ENCODE measurements around the gene ZNF76. TPM values are rescaled to one million over a fixed set of nuclear protein-coding genes. Genes with fewer than 3 reads are reported as not detected.

Gene ZNF76
- total and polyA plus RNA-seq, 4 donors: 10.6 to 18.4 (median 12.4) TPM

- no peak overlapping the region for H3K27ac ChIP-seq (ENCODE audit: low read depth in 1 of 2, low read length in 2 of 2)
- WGBS: 69% methylated on average over 17 of the region's 17 CpGs
- H3K9me3 ChIP-seq (ENCODE audit: control insufficient read depth in 4 of 4, low read length in 3 of 4): no peaks in the 10 kb centered on the region
Measured at GRCh38 chr6:35243386-35243958, 16.1 kb upstream of the ZNF76 start.

More at GRCh38 chr6:35243386-35243958, 16.1 kb upstream of the ZNF76 start:
- Histone ChIP-seq H3K36me3 (ENCODE audit: control insufficient read depth in 4 of 4, insufficient read depth in 3 of 4, low read depth in 1 of 4, low read length in 3 of 4) (no peaks in the 10 kb centered on the region), H3K9ac (ENCODE audit: low read depth in 1 of 2, low read length in 2 of 2) (no peak overlapping the region), H3K4me1 (ENCODE audit: control insufficient read depth in 4 of 4, insufficient read depth in 4 of 4, low read length in 3 of 4) (no peaks in the 10 kb centered on the region), H3K4me3 (ENCODE audit: low read depth in 1 of 3, low read length in 3 of 3) (no peak overlapping the region), H3K27me3 (ENCODE audit: control insufficient read depth in 4 of 4, insufficient read depth in 4 of 4, low read length in 3 of 4) (no peaks in the 10 kb centered on the region)
- DNase-seq (ENCODE audit: low spot score): no peak
- TF ChIP-seq, protein P1, sequence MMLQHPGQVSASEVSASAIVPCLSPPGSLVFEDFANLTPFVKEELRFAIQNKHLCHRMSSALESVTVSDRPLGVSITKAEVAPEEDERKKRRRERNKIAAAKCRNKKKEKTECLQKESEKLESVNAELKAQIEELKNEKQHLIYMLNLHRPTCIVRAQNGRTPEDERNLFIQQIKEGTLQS (IDR thresholded peaks at IDR 0.05): no peak
- TF ChIP-seq, protein P2, sequence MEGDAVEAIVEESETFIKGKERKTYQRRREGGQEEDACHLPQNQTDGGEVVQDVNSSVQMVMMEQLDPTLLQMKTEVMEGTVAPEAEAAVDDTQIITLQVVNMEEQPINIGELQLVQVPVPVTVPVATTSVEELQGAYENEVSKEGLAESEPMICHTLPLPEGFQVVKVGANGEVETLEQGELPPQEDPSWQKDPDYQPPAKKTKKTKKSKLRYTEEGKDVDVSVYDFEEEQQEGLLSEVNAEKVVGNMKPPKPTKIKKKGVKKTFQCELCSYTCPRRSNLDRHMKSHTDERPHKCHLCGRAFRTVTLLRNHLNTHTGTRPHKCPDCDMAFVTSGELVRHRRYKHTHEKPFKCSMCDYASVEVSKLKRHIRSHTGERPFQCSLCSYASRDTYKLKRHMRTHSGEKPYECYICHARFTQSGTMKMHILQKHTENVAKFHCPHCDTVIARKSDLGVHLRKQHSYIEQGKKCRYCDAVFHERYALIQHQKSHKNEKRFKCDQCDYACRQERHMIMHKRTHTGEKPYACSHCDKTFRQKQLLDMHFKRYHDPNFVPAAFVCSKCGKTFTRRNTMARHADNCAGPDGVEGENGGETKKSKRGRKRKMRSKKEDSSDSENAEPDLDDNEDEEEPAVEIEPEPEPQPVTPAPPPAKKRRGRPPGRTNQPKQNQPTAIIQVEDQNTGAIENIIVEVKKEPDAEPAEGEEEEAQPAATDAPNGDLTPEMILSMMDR (IDR thresholded peaks at IDR 0.05; ENCODE audit: low read depth, low read length, missing input control): no peak
- no peak for TF ChIP-seq JUND (IDR thresholded peaks at IDR 0.05)
- no peak for TF ChIP-seq YY1 (IDR thresholded peaks at IDR 0.05)
- no peak for TF ChIP-seq ZBTB33 (IDR thresholded peaks at IDR 0.05)
- TF ChIP-seq TAF1 (conservative IDR thresholded peaks at IDR 0.05): no peak
- TF ChIP-seq GABPA (IDR thresholded peaks at IDR 0.05 in 1 of 2, conservative IDR thresholded peaks at IDR 0.05 in 1 of 2): no peak
- no peak for TF ChIP-seq MAX (IDR thresholded peaks at IDR 0.05)
- TF ChIP-seq REST (IDR thresholded peaks at IDR 0.05): no peak

All from liver (tissue), 9 donors.